Vagina (tissue), 2 donors: ENCODE data around the gene REN.

Experiments used
- POLR2A ChIP-seq, 2 donors: fragments of 450-650 bp; IDR thresholded peaks; one replicate each; pipeline ENCODE4 v1.6.1; 2017; ENCODE audit warnings: antibody characterized with exemption in 2 of 2, mild to moderate bottlenecking in 2 of 2, moderate library complexity in 2 of 2
- POLR2AphosphoS5 ChIP-seq, 2 donors: sonication (generic); formaldehyde crosslinking; IDR thresholded peaks; one replicate each; pipeline ENCODE4 v1.9.0; 2017; ENCODE audit warnings: antibody characterized with exemption in 2 of 2, mild to moderate bottlenecking in 2 of 2, low read depth in 1 of 2; ENCODE audit not compliant: insufficient read depth in 1 of 2
- TF ChIP-seq, protein P1 (sequence below), 3 experiments: fragments of 450-650 bp in 2 of 3; fragments of 200-600 bp in 1 of 3; sonication (generic) in 1 of 3; IDR thresholded peaks; one replicate each; pipeline ENCODE4 v1.5.1; 2017 to 2019; ENCODE audit warnings: antibody characterized with exemption in 3 of 3, mild to moderate bottlenecking in 2 of 3, moderate library complexity in 2 of 3

DNA sequence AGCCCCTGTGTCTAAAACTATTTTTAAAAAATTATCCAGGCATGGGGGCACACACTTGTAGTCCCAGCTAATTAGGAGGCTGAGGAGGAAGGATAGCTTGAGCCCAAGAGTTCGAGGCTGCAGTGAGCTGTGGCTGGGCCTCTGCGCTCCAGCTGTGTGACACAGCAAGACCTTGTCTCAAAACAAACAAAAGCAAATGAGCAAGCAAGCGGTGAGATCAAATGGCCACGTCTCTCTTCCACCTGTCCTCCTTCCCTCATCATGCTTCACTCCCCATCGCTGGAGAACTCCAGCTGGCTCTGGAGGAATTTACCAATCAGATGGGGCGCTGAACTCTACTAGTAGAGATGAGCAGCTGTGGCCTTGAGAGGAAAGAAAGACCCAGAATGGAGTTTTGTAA lies 14.0 kb upstream of the REN start:
- TF ChIP-seq, protein P1, sequence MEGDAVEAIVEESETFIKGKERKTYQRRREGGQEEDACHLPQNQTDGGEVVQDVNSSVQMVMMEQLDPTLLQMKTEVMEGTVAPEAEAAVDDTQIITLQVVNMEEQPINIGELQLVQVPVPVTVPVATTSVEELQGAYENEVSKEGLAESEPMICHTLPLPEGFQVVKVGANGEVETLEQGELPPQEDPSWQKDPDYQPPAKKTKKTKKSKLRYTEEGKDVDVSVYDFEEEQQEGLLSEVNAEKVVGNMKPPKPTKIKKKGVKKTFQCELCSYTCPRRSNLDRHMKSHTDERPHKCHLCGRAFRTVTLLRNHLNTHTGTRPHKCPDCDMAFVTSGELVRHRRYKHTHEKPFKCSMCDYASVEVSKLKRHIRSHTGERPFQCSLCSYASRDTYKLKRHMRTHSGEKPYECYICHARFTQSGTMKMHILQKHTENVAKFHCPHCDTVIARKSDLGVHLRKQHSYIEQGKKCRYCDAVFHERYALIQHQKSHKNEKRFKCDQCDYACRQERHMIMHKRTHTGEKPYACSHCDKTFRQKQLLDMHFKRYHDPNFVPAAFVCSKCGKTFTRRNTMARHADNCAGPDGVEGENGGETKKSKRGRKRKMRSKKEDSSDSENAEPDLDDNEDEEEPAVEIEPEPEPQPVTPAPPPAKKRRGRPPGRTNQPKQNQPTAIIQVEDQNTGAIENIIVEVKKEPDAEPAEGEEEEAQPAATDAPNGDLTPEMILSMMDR (IDR thresholded peaks at IDR 0.05): no peak
- no peak for TF ChIP-seq POLR2AphosphoS5 (IDR thresholded peaks at IDR 0.05; ENCODE audit: insufficient read depth in 1 of 2, low read depth in 1 of 2)
- no peak for TF ChIP-seq POLR2A (IDR thresholded peaks at IDR 0.05)
